SK-N-SH (cell line): ENCODE data around the gene ATPAF2. TPM values are rescaled to one million over a fixed set of nuclear protein-coding genes. Genes with fewer than 3 reads are reported as not detected.

Source experiments
- CTCF ChIA-PET: fragments of 300-600, 350-600 bp; formaldehyde crosslinking; extraction: SDS; loops from one replicate; lab custom pipeline; 2021; lab: Yijun Ruan, JAX
- POLR2A ChIA-PET: fragments of 350-600 bp; sonication (Branson Sonifier 250); formaldehyde crosslinking; extraction: SDS; loops from one replicate; lab custom pipeline; 2020; ENCODE audit warnings: antibody characterized with exemption, inconsistent platforms; lab: Yijun Ruan, JAX
- DNase-seq: peaks from one replicate; pipeline ENCODE4 v3.0.0; 2012
- H2AFZ ChIP-seq: fragments of 200-600 bp; sonication (generic); 2 replicates; pipeline ENCODE4 v1.8.1; 2016; ENCODE audit warnings: antibody characterized with exemption, mild to moderate bottlenecking, low read depth
- H3F3A ChIP-seq: fragments of 200-600 bp; sonication (generic); replicated peaks from 2 replicates; pipeline ENCODE3; 2016; ENCODE audit warnings: antibody characterized with exemption, mild to moderate bottlenecking; ENCODE audit not compliant: insufficient read depth
- H3K27ac ChIP-seq, 2 experiments: fragments of 200-500 bp in 1 of 2; fragments of 200-600 bp in 1 of 2; sonication (Bioruptor generic) in 1 of 2; sonication (generic), shearing (Covaris generic) in 1 of 2; 2 replicates each; pipeline versions ENCODE4 v1.5.1 to v1.6.1; 2014 to 2016; ENCODE audit warnings: low read depth in 2 of 2, inconsistent platforms in 1 of 2, low read length in 1 of 2, mild to moderate bottlenecking in 1 of 2, mixed read lengths in 1 of 2
- H3K27me3 ChIP-seq: fragments of 200-600 bp; sonication (generic), shearing (Covaris generic); 2 replicates; pipeline ENCODE4 v1.6.1; 2016; ENCODE audit warnings: mixed run types; ENCODE audit not compliant: insufficient read depth
- H3K36me3 ChIP-seq, 2 experiments: fragments of 200-500 bp in 1 of 2; fragments of 200-600 bp in 1 of 2; sonication (Bioruptor generic) in 1 of 2; sonication (generic) in 1 of 2; replicated peaks in 1 of 2; 2 replicates each; pipeline versions ENCODE3 to v1.5.1; 2014 to 2016; ENCODE audit warnings: low read length in 1 of 2, mild to moderate bottlenecking in 1 of 2; ENCODE audit not compliant: insufficient read depth in 2 of 2, control insufficient read depth in 1 of 2
- H3K4me1 ChIP-seq, 2 experiments: fragments of 200-500 bp in 1 of 2; fragments of 200-600 bp in 1 of 2; sonication (Bioruptor generic) in 1 of 2; sonication (generic), shearing (Covaris generic) in 1 of 2; 2 replicates each; pipeline versions ENCODE4 v1.5.1 to v1.6.1; 2014 to 2016; ENCODE audit warnings: low read depth in 1 of 2, low read length in 1 of 2, mixed run types in 1 of 2; ENCODE audit not compliant: insufficient read depth in 2 of 2, control insufficient read depth in 1 of 2
- H3K4me2 ChIP-seq: fragments of 200-600 bp; sonication (generic), shearing (Covaris generic); 2 replicates; pipeline ENCODE4 v1.6.1; 2017; ENCODE audit warnings: mixed run types
- H3K4me3 ChIP-seq, 2 experiments: fragments of 200-500 bp in 1 of 2; fragments of 200-600 bp in 1 of 2; sonication (Bioruptor generic) in 1 of 2; sonication (generic), shearing (Covaris generic) in 1 of 2; 2 replicates each; pipeline versions ENCODE4 v1.5.1 to v1.8.1; 2014 to 2016; ENCODE audit warnings: low read depth in 2 of 2, inconsistent platforms in 1 of 2, low read length in 1 of 2, mild to moderate bottlenecking in 1 of 2, mixed read lengths in 1 of 2, moderate library complexity in 1 of 2
- H3K79me2 ChIP-seq: fragments of 200-600 bp; sonication (generic); 2 replicates; pipeline ENCODE4 v1.8.1; 2017; ENCODE audit warnings: mild to moderate bottlenecking; ENCODE audit not compliant: insufficient read depth
- H3K9ac ChIP-seq: fragments of 200-600 bp; sonication (generic); 2 replicates; pipeline ENCODE4 v1.6.1; 2017; ENCODE audit warnings: mixed run types
- H3K9me2 ChIP-seq: fragments of 200-600 bp; sonication (generic); 2 replicates; pipeline ENCODE4 v1.6.1; 2017; ENCODE audit warnings: mixed run types
- H3K9me3 ChIP-seq: fragments of 200-600 bp; sonication (generic); 2 replicates; pipeline ENCODE4 v1.6.1; 2017; ENCODE audit warnings: mixed run types, mild to moderate bottlenecking, moderate library complexity
- H4K20me1 ChIP-seq: fragments of 200-600 bp; sonication (generic); 2 replicates; pipeline ENCODE4 v1.6.1; 2017; ENCODE audit warnings: mild to moderate bottlenecking, mixed run types; ENCODE audit not compliant: insufficient read depth
- JUND ChIP-seq: IDR thresholded peaks from 2 replicates; pipeline ENCODE4 v1.4.0; 2012
- MAX ChIP-seq: IDR thresholded peaks from 2 replicates; pipeline ENCODE4 v1.4.0; 2012; ENCODE audit warnings: low read depth
- MEF2A ChIP-seq: IDR thresholded peaks from 2 replicates; pipeline ENCODE4 v1.4.0; 2012; ENCODE audit warnings: low read depth, borderline replicate concordance
- MXI1 ChIP-seq: IDR thresholded peaks from 2 replicates; pipeline ENCODE4 v1.6.1; 2012; ENCODE audit warnings: mild to moderate bottlenecking, low read depth, low read length, improper control_type of control experiment
- NFIC ChIP-seq: IDR thresholded peaks from 2 replicates; pipeline ENCODE4 v1.4.0; 2012; ENCODE audit warnings: borderline replicate concordance
- RAD21 ChIP-seq: IDR thresholded peaks from 2 replicates; pipeline ENCODE4 v1.6.1; 2012; ENCODE audit warnings: mild to moderate bottlenecking, low read length
- REST ChIP-seq: IDR thresholded peaks from 2 replicates; pipeline ENCODE4 v1.6.1; 2012; ENCODE audit warnings: mild to moderate bottlenecking, low read depth, low read length, moderate library complexity
- SIN3A ChIP-seq: IDR thresholded peaks from 2 replicates; pipeline ENCODE4 v1.6.1; 2012; ENCODE audit warnings: low read depth, mild to moderate bottlenecking, low read length, moderate library complexity, borderline replicate concordance
- SMC3 ChIP-seq: IDR thresholded peaks from 2 replicates; pipeline ENCODE4 v1.6.1; 2012; ENCODE audit warnings: low read depth, low read length, improper control_type of control experiment
- TCF12 ChIP-seq: IDR thresholded peaks from 2 replicates; pipeline ENCODE4 v1.4.0; 2012
- USF1 ChIP-seq: IDR thresholded peaks from 2 replicates; pipeline ENCODE4 v1.4.0; 2012; ENCODE audit warnings: low read depth, borderline replicate concordance
- USF2 ChIP-seq: fragments of 150-350 bp; IDR thresholded peaks from 2 replicates; pipeline ENCODE4 v1.6.1; 2017; ENCODE audit warnings: antibody characterized with exemption, low read length, low read depth, borderline replicate concordance
- WGBS: methylation state at CpG from one replicate; pipeline ENCODE4 v1.1.6; 2017; ENCODE audit warnings: low lambda C conversion rate; 5-methylcytosine and 5-hydroxymethylcytosine counted together
- polyA plus RNA-seq, 3 experiments: library from polyadenylated mRNA; depleted of rRNA; stranded (reverse); fragments of >200 nt; gene quantifications; 2 replicates each; pipeline ENCODE4 v1.2.3, GENCODE V29; 2012

ATPAF2 gene
- polyA plus RNA-seq, 1 of the 3 experiments (the other 2 are of a cell fraction), result 20.8 TPM

GRCh38 chr17:18000030-18000408 lies 38.9 kb downstream of the ATPAF2 start:
- Histone ChIP-seq H3K9me3 (no peaks in the 10 kb centered on the region), H3K27me3 (no peaks in the 10 kb centered on the region), H3K9me2 (no peaks in the 10 kb centered on the region), H3K4me1 (peaks cover 0 to 13% of the 10 kb centered on the region in 2 experiments; a peak in 1 of 4 replicates), H3K4me3 (no peak overlapping the region), H3K4me2 (no peak overlapping the region), H4K20me1 (no peaks in the 10 kb centered on the region), H3K36me3 (no peaks in the 10 kb centered on the region), H3K27ac (no peak overlapping the region), H3F3A (no peaks in the 10 kb centered on the region), H3K79me2 (no peaks in the 10 kb centered on the region), H3K9ac (no peak overlapping the region), H2AFZ (no peak overlapping the region)
- 92% methylated on average over 8 of the region's 8 CpGs for WGBS
- POLR2A ChIA-PET, result no interaction called here
- TF ChIP-seq SMC3 (no peak), RAD21 (no peak), JUND (no peak)
- no peak for DNase-seq
- CTCF ChIA-PET, result interaction anchor here (1.0 kb wide), 1 partner anchor 109 kb away, joined by 3 read pairs; no protein-coding TSS in a partner anchor

- H3K36me3 ChIP-seq, result no peaks in the 10 kb centered on the region
- no peak for DNase-seq
- H3K27ac ChIP-seq, result no peak overlapping the region
- H2AFZ ChIP-seq, result no peak overlapping the region
- peaks cover 0 to 17% of the 10 kb centered on the region in 2 experiments; a peak in 1 of 4 replicates for H3K4me1 ChIP-seq
- POLR2A ChIA-PET, result no interaction called here
- no peaks in the 10 kb centered on the region for H3K9me3 ChIP-seq
- TF ChIP-seq MEF2A, result no peak
- no peak for TF ChIP-seq MAX
- no peak for TF ChIP-seq USF1
- H4K20me1 ChIP-seq, result no peaks in the 10 kb centered on the region
- H3K4me3 ChIP-seq, result no peak overlapping the region
- no peaks in the 10 kb centered on the region for H3F3A ChIP-seq
- H3K79me2 ChIP-seq, result no peaks in the 10 kb centered on the region
- H3K9ac ChIP-seq, result no peak overlapping the region
- 88% methylated on average over 9 of the region's 9 CpGs for WGBS
- H3K27me3 ChIP-seq, result no peaks in the 10 kb centered on the region
- no peaks in the 10 kb centered on the region for H3K9me2 ChIP-seq
- CTCF ChIA-PET, result interaction anchor here (1.0 to 1.5 kb wide), 3 partner anchors 10 to 109 kb away, joined by 3 read pairs; no protein-coding TSS in a partner anchor
- H3K4me2 ChIP-seq, result no peak overlapping the region
These were observed 39.5 kb downstream of the ATPAF2 start for GRCh38 chr17:17999364-18000029.

- H3K4me1 ChIP-seq, result peaks cover 0 to 23% of the 10 kb centered on the region in 2 experiments; a peak in 1 of 4 replicates
- no peaks in the 10 kb centered on the region for H4K20me1 ChIP-seq
- CTCF ChIA-PET, result interaction anchor here (1.5 kb wide), 2 partner anchors 11 to 30 kb away, joined by 3 read pairs; no protein-coding TSS in a partner anchor
- WGBS, result 83% methylated on average over 5 of the region's 8 CpGs
- no peak for DNase-seq
- no peak overlapping the region for H3K4me2 ChIP-seq
- no peaks in the 10 kb centered on the region for H3F3A ChIP-seq
- no peaks in the 10 kb centered on the region for H3K9me2 ChIP-seq
- no peaks in the 10 kb centered on the region for H3K9me3 ChIP-seq
- H3K9ac ChIP-seq, result no peak overlapping the region
- H3K79me2 ChIP-seq, result no peaks in the 10 kb centered on the region
- H3K4me3 ChIP-seq, result no peak overlapping the region
- TF ChIP-seq REST (no peak), USF2 (no peak), NFIC (no peak), USF1 (no peak), SIN3A (no peak), MXI1 (no peak), TCF12 (no peak)
- TF ChIP-seq, all 33 proteins: peak for 0
- Histone ChIP-seq H2AFZ (no peak overlapping the region), H3K27me3 (no peaks in the 10 kb centered on the region), H3K36me3 (no peaks in the 10 kb centered on the region), H3K27ac (no peak overlapping the region)
- POLR2A ChIA-PET, result no interaction called here
These were observed 40.0 kb downstream of the ATPAF2 start for GRCh38 chr17:17998934-17999333.
